SK-N-SH (cell line): Measurements from ENCODE around the gene SV2C.

Experiments
- CTCF ChIP-seq: fragments of 200-600 bp; sonication (generic); IDR thresholded peaks from 2 replicates; pipeline ENCODE4 v1.6.1; 2017; ENCODE audit warnings: antibody characterized with exemption, mild to moderate bottlenecking, moderate library complexity
- EP300 ChIP-seq, 2 experiments: IDR thresholded peaks; 2 replicates each; pipeline versions ENCODE4 v1.4.0 to v1.6.1; 2012; ENCODE audit warnings: borderline replicate concordance in 1 of 2, low read depth in 1 of 2, low read length in 1 of 2
- JUND ChIP-seq: IDR thresholded peaks from 2 replicates; pipeline ENCODE4 v1.4.0; 2012
- RAD21 ChIP-seq: IDR thresholded peaks from 2 replicates; pipeline ENCODE4 v1.6.1; 2012; ENCODE audit warnings: mild to moderate bottlenecking, low read length
- ZBTB33 ChIP-seq: IDR thresholded peaks from 2 replicates; pipeline ENCODE4 v1.4.0; 2012; ENCODE audit warnings: low read depth, borderline replicate concordance

- TF ChIP-seq ZBTB33 = no peak
- TF ChIP-seq CTCF = no peak
- TF ChIP-seq JUND = no peak
- TF ChIP-seq RAD21 = no peak
- TF ChIP-seq EP300 (IDR thresholded peaks at IDR 0.05; ENCODE audit: borderline replicate concordance in 1 of 2, low read depth in 1 of 2, low read length in 1 of 2) = no peak
Measured at GRCh38 chr5:76298852-76299251, 215.7 kb downstream of the SV2C start.
